Measurements from ENCODE around the gene PLXNA2.

The PLXNA2 gene

GRCh38 chr1:208240662-208241355 is 3.4 kb downstream of the PLXNA2 start:
- DNase-seq: no peak

- no peak for DNase-seq
Measured at GRCh38 chr1:208239473-208240381, 4.5 kb downstream of the PLXNA2 start.

GRCh38 chr1:208238710-208239472 is 5.3 kb downstream of the PLXNA2 start:
- peak; percentile 54 for DNase-seq

DNA sequence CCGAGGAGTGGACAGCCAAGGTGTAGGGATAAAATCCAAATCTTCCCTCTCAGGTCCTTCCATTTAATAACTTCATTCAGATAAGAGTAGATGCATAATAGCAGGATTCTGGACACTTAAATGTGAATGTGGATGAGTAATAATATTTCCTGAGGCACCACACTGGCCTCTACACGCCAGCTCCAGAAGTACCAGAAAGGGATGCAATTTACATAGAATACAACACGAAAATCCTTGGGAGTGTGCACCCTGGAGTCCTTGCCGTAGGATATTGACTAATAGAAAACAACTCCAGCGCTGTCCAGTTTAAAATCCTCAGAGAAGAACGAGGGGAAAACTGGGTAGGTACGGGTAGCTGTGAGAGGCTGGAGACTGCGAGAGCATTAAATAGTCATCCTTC is 6.9 kb downstream of the PLXNA2 start:
- no peak for DNase-seq

DNA sequence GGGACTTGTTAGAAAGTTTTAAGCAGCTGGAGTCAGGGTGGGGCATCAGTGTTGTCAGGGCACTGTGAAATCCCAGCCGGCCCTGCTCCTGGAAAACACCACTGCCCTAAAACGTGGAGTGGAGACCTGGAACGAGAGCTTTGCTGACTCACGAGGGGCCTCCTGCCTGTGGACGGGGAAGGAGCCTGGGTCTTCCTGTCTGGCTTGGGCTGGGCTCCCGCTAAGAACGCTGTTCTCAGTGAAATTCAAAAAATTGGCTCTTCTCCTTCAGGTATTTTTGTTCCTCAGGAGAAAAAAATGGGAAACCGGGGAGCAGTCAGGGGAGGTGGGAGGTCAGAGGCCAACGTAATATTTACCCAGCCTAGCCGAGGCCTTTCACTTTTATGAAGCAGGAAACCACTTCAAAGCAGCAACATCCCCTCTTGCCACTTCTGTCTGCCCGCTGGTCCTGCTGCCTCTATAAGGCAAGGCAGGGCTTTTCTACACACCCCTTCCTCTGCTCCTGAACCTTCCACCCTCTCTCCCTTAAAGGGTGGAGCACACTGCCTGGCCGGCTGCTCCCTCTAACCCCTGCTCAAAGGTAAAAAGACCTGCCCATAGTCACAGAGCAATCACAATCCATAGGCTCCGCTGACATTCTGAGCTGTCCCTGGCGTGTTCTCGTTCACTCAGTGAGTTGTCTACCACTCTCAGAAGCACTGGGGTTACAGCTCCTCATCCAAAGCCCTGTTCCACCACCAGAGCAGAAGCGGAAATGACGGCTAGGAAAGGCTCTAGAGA is 8.0 kb downstream of the PLXNA2 start:
- DNase-seq: no peak

DNA sequence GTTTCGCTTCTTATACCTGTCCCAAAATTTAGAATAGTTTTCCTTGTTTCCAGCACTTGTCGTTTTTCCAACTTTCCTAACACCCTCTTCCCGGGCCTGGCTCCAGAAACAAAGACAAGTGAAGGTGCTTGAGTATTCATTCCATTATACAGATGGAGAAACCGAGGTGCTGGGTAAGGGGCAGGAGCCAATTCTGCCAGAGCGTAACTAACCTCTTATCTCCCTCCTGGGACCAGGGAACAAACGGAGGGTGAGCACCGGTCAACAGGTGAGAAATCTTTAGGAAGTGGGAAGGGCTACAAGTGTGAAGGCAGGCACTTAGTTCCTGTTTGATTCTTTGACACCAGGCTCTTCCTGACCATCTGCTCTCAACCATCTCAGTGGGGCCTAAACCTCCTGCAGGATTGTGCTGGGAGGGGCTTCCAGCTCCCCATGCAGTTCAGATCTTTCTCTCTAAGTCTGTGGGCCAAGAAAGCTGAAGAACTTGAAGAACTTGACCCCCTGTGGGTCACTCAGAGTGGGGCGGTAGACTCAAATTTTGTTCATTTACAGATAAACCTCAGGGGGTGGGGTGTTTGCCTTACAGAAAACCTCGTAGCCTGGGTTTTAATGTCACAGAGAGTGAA is 8.7 kb downstream of the PLXNA2 start:
- DNase-seq: no peak

DNA sequence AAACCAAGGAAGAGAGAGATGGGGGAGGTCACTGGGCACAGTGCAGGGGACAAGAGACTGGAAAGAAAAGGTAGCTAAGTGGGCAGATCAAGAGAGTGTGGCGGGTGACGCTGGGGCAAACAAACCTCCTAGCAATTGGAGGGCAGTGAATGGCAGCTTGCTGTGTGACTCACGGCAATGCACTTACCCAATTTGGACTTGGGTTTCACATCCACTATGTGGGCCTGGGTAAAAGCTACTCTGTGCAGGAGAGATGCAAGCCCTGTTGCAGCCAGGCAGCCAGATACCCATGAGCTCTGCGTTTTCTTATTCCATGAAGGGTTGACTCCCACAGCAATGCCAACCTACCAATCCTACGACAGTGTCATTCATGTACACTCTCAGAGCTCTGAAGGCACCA is 9.5 kb downstream of the PLXNA2 start:
- DNase-seq: peak; percentile 81

GRCh38 chr1:208233978-208234377 is 10.2 kb downstream of the PLXNA2 start:
- no peak for DNase-seq

GRCh38 chr1:208233546-208233945 is 10.6 kb downstream of the PLXNA2 start:
- DNase-seq: no peak

GRCh38 chr1:208232662-208233038 is 11.5 kb downstream of the PLXNA2 start:
- DNase-seq: no peak

GRCh38 chr1:208231881-208232661 is 12.1 kb downstream of the PLXNA2 start:
- DNase-seq: no peak

- DNase-seq: no peak
Measured at GRCh38 chr1:208230668-208231529, 13.3 kb downstream of the PLXNA2 start.

- no peak for DNase-seq
Measured at GRCh38 chr1:208228550-208228949, 15.6 kb downstream of the PLXNA2 start.

DNA sequence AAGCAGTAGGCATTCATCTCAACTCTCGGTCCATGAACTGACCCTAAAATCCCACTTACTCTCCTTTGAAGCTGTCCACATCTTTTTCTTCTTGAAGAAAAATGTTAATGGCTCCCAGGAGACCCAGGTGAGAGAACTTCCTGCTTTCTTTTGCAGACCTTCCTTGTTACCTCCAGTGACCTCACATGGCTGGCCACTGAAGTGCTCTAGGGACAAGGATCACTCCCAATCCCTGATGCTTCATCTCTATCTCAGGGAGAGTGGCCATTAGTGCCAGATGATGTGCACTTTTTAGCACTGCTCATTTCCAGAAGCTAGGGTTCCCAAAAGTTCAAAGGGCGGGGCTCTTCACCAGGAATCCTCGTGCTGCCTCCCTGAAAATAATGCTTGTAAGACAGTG is 16.2 kb downstream of the PLXNA2 start:
- no peak for DNase-seq

DNA sequence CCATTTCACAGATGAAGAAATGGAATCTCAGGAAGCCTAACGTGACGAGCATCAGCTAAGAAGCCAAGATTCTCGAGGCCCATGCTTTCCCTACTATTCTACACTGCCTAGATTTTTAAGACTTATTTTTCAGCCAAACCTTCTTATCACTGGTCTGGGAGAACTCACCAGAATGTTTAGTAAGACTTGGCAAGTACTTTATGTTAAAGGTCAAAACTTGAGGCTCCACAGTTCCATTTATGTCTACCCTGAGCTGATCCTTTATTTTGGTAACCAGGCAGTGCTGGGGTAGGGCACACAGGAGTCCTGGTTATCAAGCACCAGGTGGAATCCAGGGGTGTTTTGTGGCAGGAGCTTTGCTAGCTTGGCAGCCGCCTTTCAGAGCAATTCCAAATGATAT is 16.8 kb downstream of the PLXNA2 start:
- DNase-seq: no peak

GRCh38 chr1:208225954-208226937 is 17.9 kb downstream of the PLXNA2 start:
- DNase-seq: no peak

GRCh38 chr1:208224192-208224713 is 19.9 kb downstream of the PLXNA2 start:
- DNase-seq: no peak

DNA sequence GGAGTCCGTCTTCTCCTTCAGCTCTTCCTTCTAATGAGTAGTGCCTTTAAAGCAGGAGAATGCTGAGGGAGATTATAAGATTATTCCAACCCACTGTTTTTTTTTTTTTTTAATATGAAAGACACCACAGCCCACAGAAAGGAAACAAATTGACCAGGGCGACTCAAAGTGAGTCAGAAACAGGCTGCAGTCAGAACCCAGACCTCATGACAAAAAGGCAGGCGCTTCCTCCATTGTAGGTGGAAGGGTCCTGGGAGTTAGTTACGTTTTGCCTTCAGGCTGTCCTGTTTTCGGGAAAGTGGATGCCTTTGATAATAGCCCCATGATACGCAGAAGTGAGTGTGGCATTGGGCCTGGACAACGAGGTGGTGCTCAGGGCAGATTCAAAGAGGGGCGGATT is 21.0 kb downstream of the PLXNA2 start:
- peak; percentile 47 for DNase-seq
